CD1c-positive myeloid dendritic cell (primary cell): ENCODE measurements around the gene SIK2.
"Not testable (repeated sequence)": the region's sequence is repeated elsewhere in the genome, so short reads cannot be mapped to it uniquely, and the experiment has no call there.

ENCODE experiments used
- DNase-seq: peaks from one replicate; pipeline ENCODE4 v3.0.0-alpha.2; 2016; ENCODE audit errors: extremely low spot score

The SIK2 gene

DNA sequence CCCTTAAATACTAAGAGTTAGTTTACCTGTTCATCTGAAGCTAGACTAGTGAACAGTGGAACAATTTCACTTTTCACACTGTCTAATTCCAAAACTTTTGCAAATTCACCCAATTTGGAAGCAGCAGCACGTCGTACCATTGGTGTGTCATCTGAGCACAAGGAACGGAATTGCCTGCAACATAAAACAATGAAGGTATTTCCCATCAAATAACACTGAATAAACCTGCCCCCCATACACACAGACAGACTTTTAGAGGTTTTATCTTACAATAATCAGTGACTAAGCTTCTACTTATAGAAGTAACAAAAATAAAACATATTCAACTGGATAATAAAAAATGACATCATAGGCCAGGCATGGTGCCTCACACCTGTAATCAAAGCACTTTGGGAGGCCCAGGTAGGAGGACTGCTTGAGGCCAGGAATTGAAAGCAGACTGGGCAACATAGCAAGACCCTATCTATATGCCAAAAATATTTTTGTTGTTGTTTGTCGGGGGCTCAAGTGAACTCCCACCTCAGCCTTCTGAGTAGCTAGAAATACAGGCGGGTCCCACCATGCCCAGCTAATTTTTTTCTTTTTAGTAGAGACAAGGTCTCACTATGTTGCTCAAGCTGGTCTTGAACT is 157.6 kb downstream of the SIK2 start:
- DNase-seq, result no peak

DNA sequence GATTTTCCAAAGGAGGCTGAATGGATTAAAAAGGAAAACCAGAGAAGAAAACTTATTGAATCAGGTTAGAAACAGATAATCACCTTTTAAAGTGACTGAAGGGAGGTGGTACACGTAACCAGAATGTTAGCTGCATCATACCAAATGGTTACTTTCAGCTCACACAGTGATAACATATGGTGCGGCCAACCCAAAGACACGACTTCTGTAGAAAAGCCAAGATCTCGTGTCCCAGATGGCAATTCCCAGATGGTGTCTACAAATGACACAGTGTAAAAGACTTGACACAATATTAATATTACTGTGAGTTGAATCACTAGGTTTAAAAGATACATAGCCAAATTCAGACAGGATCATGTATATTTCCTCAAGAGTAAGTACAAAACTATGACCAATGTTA is 158.8 kb downstream of the SIK2 start:
- no peak for DNase-seq

DNA sequence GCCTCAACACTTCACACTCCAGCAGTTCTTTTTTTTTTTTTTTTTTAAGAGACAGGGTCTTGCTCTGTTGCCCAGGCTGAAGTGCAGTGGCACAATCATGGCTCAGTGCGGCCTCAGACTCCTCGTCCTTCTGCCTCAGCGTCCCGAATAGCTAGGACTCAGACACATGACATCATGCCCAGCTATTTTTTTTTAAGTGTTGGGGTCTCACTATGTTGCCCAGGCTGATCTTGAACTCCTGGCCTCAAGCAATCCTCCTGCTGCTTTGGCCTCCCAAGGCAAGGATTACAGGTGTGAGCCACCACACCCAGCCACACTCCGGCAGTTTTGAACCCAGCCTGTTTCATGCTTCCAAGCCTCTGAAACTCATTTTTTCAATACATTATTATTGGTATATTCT is 160.3 kb downstream of the SIK2 start:
- DNase-seq, result no peak

- no peak for DNase-seq
Observed at GRCh38 chr11:111762981-111763643, 160.9 kb downstream of the SIK2 start.

- DNase-seq, result no peak
Observed at GRCh38 chr11:111764621-111765020, 162.4 kb downstream of the SIK2 start.

DNA sequence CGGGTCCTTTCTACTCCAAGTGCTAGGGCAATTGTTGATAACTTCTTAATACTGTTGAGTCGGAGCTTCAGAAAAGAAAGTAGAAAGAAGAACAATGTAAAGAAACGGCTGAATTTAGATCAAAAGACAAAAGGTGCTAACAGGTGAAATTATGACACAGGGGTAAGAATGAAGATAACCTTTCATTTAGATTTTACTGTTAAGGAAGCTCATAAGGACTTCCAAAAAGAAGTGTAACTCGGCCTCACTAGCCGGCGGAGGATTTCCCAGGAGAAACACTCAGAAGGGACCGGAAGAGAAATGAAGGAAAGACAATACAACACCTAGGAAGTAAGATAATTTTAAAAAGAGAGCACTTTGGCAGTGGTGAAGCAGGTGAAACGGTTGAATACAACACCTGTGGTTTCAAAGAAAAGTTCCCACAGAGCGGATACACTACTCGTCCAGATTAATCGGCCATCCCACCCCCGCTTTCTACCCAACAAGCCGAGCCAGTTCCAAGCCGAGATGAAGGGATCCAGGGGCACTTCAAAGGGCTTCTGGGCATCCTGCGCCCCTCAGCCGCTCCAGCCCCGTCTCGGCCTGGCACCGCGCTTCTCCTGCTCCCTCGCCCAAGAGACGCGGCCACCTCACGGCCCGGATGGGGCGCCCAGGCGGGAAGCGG is 163.2 kb downstream of the SIK2 start:
- DNase-seq, result no peak

DNA sequence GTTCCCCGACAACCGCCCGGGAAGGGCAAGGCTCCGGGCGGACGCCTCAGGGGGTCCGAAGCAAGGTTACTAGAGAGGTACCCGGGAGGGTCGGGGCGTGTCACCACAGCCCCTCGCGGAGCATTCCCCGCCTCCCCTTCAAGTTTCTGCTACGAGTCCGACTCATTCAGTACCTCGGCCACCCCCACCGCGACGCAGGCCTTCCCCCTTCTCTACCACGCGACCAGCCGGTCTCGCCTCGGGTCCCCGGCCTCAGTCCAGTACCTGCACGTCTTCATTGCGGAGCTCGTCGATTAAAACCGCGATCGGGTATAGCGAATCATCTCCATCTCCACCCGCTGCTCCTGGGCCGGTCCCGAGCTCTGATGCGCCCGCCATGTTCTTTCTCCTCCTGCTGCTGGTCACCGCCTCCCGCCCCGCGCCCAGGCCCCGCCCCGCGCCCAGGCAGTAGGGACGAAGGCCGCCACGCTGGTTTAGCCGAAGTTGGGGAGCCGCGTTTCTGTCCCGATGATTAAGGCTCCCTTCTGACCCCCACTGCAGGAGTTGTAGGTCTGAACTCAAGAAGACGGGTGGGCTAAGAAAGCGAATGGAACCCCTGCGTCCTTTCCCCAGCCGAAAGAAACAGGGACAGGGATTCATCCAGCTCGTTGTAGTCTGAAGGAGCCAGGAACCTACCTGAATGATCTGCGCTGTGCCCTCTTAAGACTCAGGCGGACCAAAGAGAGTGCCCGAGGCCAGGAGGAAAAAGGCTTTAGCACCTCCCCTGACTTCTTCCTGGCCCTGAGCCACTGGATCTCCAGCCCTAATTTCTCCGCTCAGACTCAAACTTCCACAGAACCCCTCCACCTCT is 164.0 kb downstream of the SIK2 start, which contains the start of gene PPP2R1B:
Gene PPP2R1B, minus strand, starts transcription at position 406 of the 850 bp plus-strand sequence. Its CDS starts 28 bp downstream, at position 378.
- DNase-seq, result peak; percentile 76

DNA sequence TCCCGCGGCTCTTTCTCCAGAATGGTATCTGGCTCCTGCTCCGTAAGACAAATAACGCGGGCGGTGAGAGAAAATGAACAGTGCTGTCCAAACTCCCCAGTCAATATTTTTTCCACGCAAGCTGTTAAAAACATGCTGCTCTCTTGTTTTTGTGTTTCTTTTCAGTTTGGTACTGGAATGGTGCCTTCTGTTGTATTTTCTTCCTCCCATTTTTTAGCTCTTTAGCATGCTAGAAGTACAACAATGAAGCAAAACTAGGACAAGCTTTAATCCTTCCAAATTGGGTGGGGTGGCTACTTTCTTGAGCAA is 164.5 kb downstream of the SIK2 start:
- DNase-seq, result no peak

DNA sequence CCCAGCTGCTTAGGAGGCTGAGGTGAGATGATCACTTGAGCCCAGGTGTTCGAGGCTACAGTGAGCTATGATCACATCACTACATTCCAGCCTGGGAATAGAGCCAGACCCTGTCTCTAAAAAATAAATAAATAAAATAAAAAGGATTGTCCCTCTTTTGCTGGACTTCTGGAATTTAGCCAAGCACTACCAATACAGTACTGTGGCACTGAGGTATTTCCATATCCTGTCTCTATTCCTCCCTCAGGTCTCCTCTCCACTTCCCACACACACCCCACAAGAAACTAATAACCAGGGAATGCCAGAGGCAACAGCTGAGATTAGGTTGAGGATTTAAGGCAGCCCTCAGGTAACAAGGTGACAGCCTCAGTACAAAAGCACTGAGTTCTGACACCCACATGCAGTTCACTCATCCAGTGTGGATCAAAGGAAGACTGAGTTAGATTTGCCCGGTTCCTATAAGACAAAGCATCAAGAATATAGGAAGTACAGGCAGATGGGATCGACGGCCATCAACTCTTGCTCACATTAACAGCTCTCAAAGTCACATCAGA is 168.4 kb downstream of the SIK2 start:
- DNase-seq, result no peak

DNA sequence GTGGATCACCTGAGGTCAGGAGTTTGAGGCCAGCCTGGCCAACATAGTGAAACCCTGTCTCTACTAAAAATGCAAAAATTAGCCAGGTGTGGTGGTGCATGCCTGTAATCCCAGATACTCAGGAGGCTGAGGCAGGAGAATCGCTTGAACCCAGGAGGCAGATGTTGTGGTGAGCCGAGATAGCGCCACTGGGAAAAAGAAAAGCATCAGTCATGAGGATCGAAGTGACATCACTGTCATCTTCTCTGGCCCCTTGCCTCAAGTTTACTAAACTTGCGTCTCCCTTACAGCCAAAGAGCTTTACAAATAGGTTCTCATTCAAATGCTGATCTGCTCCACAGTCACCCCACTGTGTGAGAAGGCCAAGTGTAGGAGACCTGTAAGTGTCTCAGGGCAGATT is 169.0 kb downstream of the SIK2 start:
- DNase-seq, result not testable (repeated sequence)

DNA sequence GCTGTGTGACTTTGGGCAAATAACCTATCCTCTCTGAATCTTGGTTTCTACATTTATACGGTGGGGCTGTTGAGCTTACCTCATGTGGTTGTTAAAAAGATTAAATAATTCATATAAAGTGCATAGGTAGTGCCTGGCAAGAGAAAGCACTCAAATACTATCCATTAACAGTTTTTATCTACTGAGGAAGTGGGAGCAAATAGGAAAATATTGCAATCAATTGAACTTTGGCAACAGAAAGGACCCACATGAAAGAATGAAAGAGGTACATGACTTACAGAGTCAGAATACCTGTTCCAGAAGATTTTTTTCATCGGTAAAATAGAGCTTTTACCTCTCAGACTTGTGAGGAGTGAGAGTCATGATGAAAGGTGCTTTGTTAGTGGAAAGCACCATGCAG is 170.3 kb downstream of the SIK2 start:
- DNase-seq, result no peak

- DNase-seq, result no peak
Observed at GRCh38 chr11:111774955-111775710, 172.9 kb downstream of the SIK2 start.

GRCh38 chr11:111776398-111777093 is 174.3 kb downstream of the SIK2 start:
- DNase-seq, result no peak

DNA sequence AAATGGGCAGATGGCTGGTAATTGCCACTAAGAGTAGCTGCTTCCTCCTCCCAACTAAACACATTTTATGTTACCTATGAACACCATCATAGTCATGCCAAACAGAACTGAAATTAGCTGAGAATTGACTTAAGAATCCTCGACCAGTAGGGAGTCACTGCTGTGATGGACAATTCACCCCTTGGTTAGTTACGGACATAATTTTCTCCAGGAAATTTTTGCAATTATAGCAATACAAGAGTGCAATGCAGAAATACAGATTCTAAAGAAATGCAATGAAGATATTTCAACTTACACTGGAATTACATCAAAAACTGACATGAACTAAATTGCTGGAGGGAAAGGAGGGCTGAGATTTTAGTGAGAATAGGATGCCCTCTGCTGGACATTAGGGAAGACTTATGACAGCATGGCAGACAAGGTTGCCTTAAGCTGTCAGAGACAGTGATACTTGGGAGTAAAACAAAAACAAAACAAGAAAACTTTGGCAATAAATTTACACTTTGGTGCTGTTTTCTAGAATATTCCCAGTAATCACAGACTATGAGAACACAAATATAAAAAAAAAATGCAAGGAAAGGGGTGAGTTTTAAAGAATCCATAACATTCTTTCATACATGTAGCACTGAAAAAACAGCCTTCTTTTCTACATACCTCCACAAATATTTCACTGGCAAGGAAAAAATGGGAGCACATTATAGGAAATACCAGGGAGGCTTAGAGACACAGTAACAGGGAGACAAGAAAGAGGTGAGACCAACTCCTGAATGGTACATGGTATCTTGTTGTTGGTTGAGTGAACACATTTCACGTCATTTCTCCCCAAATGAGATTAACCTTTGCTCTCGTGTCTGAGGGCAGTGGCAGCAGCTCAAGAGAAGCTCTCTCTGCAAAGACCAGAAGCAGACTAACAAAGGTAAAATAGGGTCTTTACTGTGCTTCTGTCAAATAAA is 175.1 kb downstream of the SIK2 start:
- DNase-seq, result peak; percentile 68

DNA sequence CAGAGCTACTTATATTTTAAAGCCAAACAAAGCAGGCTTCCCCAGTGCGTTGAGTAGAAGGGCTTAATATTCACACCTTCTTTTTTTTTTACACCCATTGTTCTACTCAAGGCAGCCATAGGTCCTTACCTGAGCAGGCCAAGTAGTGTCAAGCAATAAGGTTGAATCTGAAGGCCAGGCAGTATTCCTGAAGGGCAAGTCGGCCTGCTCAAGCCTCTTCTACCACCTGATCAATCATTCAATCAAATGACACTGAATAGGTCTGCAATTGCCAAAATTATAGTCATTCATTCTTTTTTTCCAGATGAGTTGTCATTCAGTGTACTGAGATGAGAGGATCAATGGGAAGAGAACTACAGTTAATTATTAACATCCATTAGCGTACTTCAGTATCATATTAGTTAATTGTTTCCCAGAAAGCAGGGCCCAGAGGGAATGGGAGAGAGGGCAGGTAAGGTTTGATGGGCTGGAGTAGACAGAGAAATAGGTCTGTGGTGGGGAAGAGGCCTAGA is 175.9 kb downstream of the SIK2 start:
- DNase-seq, result no peak

DNA sequence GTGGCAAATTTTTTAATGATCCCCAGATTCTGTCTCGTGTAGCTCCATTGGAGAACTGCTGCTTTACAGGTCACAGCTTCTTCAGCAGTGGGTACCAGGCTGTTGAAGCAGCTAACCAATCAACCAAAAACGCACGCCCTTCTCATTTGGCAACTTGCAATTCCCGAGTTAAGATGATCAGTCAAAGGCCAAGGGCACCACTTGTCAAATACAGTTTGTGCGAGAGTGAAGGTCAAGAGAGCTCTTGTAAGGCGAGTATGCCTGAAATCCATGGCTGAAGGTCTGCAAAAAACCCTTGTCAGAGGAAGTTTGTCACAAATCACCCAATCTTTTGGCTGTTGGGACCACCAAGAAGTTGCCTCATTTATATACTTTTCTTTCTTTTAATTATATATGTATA is 176.9 kb downstream of the SIK2 start:
- no peak for DNase-seq
